NCI-H1092 (cell line): ENCODE results near the gene PHF12.
A peak's percentile ranks its signal among the peaks of the same experiment; 100 is the strongest.
"Not testable (repeated sequence)": the region's sequence is repeated elsewhere in the genome, so short reads cannot be mapped to it uniquely, and the experiment has no call there.

Source experiments
- DNase-seq: peaks from one replicate; lab custom pipeline; 2025; lab: John Stamatoyannopoulos, UW

PHF12 gene

GRCh38 chr17:28953444-28954118 is 2.3 kb upstream of the PHF12 start:
- no peak for DNase-seq

- peak; percentile 99 for DNase-seq
These were observed 965 bp upstream of the PHF12 start for GRCh38 chr17:28951991-28952975.

DNA sequence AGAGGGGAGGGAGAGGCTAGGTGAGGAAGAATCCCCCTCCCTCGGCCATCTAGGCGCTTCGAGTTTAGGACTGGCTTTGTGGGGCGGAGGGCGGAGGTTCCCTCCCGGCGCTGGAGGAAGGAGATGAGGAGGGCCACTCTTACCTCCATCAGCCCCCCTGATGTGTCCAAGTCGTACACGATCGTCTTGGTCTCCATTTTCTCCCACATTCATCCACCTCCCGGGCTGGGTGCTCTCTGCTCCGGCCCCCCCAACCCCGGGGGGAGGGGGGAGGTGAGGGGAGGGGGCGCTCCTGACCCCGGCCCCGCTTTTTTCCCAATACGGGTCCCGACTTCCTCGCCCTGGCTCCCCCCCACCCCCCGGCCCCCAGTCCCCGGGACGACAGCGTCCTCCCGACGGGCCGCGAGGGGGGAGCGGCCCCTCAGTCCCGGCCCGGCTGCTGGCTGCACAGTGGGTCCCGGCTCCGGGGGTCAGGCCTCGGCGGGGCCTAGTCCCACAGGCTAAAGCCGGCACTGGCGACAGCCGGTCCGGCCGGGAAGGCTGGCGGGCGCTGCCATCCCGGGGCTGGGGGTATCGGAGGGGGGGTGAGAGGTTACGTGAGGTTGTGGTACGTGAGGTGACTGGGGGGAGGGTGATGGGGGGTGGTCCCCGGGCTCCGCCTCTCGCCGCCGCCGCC is 428 bp downstream of the PHF12 start:
- DNase-seq: no peak

DNA sequence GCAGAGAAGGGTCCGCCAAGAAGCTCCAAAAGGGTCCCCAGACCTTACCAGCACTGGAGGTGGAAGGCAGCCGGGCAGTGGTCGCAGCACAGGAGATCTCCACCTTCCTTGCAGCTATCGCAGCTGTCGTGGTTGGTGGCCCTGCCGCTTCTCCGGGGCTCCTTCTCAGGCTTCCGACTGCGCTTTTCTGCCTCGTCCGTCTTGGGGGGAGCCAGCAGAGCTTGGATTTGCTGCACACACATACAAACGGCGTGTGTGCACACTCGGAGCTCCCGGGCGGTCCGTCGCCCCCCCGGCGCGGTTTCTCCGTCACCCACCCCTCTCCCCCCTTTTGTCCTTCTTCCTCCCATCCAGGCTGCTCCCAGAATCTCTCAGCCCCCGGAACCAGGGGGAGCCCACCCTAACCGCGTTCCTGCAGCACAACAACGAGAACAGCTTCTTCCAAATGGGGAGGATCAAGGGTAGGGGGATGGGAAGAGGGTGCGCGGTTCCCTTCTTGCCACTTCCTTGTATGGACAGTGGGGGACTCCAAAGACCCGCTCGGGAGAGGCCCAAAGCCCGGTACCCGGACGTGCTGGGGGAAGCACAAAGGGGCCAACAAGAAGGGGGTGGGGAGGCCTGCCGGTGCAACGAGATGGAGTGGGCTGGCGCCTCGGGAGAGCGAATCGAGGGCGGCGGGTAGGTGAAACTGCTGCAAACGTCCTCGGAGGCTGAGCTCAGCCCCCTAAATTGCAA is 1.1 kb downstream of the PHF12 start:
- no peak for DNase-seq

- no peak for DNase-seq
These were observed 1.9 kb downstream of the PHF12 start for GRCh38 chr17:28949185-28950016.

DNA sequence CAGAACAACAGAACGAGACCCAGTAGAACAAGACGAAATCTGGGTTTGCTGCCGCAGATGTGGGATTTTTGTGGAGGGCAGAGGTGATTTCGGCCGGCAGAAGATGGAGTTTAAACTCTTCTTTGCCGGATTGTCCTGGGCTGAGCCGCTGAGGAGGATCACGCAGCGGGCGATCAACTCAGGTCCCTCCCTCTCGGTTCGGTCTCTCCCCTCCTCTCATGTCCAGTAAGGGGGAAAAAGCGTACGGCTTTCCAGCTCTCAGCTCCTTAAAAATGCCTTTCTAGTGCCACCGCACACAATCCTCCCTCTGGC is 2.5 kb downstream of the PHF12 start:
- DNase-seq: no peak

DNA sequence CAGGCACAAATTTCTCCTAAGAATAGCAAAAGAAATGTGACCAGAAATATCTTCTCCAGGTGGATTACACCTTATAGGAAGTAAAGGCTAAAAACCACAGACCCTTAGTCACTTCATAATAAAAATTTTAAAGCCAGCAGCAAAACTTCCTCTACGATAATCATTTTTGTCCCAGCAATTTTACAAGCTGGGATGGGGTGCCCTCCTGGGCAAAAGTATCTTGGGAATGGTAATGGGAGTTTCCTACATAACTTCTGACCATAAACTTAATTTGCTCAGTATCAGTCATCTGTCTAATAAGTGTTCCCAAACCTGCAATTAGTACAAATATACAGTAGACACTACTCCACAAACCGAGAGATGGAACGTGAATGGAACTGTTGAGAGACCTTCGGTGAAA is 3.0 kb downstream of the PHF12 start:
- DNase-seq: no peak

GRCh38 chr17:28947639-28948038 is 3.7 kb downstream of the PHF12 start:
- DNase-seq: no peak

DNA sequence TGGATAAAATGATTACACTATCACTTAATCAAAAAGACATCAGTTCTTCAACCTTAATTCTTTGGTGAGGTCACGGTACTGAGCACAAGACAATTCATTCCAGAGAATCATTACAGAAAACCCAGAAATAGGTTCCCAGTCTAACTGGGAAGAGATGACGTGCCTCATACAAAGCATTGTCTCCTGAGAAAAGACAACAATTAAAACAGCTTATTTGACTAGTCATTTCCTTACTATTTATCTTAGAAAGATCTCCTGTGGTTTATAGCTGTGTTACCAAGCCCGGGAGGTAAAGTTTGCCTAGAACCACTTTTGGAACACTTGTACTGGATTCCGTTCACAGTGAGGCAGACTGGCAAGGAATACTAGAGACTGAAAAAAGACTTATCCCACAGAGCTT is 5.1 kb downstream of the PHF12 start:
- no peak for DNase-seq

DNA sequence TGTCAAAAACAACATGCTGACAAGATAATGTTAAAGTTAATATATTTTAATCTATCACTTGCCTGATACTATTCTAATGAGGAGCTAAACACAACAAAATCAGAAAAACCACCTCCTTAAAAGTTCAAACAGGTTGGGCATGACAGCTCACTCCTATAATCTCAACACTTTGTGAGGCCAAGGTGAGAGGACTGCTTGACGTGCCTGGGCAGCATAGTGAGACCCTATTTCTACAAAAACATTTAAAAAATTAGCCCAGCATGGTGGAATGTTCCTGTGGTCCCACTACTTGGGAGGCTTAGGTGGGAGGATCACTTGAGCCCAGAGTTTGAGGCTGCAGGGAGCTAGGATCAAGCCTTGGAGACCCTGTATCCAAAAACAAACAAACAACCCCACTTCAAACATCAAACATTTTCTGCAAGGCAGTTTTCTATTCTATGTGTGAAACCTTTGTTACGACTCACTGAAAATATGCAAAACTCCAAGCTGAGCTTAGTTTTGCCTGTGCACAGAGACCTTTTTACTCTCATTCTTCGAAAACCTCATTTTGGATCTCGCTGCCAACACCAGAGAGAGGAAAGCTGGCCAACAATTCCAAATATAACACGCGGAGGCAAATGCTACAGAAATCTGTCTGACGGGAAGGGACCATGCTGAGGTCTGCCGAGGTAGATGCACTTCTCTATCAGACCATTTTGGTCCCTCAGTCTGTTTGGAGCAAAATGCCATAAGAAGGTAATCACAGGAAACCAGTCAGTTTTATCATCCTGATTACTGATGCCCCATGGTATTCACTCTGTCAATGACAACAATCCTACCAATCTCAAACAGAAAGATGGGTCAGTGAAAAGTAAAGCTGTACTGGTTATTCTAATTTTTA is 6.2 kb downstream of the PHF12 start:
- no peak for DNase-seq

GRCh38 chr17:28944343-28944742 is 7.0 kb downstream of the PHF12 start:
- no peak for DNase-seq

GRCh38 chr17:28942925-28943324 is 8.4 kb downstream of the PHF12 start:
- DNase-seq: no peak

DNA sequence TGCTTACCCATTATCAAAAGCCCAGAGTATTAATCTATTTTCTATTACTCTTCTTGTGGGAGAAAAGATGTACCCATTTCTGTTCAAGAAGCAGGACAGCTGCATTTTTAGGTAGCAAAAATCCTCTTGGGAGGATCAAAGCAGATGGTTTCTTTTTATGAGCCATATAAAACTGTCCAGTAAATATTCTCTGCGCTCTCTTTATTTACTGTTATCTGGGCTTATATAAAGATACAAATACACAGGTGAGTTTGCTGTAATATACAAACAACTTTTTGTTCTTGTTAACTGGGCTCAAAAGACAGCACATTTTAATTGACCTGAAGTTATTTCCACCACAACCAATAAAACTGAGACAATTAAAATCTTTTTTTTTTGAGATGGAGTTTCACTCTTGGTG is 10.1 kb downstream of the PHF12 start:
- DNase-seq: no peak

DNA sequence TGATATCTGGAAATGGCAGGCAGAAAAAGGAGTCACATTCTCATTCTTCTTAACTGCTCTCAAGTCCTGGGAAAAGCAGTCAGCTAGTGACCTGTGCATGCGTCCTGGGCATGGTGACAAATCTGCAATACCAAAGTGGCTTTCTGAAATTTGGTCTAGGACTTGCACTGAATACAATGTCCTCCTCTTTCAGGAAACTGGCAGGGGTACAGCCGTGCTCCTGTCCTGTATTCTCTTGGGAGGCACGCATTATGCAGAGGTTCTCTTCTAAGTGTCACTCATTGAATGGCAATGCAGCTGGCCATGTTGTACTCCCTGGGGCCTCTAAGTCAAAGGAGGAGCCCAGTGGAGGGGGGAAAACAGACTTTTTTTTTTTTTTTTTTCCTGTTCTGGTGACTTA is 10.6 kb downstream of the PHF12 start:
- no peak for DNase-seq

- DNase-seq: no peak
These were observed 11.2 kb downstream of the PHF12 start for GRCh38 chr17:28940142-28940541.

DNA sequence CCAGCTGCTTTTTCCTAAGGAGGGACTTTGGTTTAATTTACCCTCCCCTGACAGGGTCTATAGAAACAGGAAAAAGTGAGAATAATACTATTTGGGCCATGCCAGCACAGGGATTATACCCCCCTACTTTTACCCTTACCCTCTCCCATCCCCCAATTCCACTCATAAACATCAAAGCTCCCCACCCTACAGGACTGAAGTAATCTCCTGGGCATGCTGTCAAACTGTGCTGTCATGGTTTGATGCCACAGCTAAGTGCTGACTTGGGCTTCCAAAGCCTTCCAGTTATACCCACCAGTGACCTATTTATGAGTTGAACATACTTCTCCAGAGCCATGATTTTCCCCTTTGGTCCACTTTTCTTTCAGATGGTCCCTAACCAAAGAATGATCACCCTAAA is 12.8 kb downstream of the PHF12 start:
- DNase-seq: no peak

DNA sequence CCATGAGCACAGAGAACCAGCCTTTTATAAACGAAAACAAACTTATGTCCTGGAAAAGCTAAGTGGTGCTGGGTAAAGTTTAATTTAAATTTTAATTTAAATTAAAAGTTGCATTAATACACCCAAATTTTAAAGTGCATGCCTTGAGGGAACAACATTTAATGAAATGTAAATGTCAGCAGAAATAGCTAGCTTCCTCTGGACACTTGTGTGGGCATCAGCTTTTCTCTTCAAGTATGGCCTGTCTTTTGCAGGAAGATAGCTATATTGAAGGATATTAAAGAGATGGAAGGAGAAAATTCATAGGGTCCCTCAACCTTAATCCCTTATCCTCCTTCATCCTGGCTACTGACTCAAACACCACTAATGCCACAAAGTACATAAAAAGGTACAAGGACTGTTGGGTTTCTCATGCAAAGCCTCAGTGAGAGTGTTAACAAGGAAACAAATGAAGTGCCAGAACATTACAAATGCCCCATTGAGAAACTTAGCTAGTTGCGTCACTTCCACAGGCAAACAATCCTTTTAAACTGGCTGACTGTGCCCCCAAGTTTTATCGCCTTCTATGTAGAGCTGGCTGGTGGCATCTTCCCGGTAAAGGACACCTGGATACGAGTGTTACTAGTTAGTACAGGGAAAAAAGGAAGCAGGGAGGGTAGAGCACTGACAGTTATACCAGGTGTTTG is 14.1 kb downstream of the PHF12 start:
- no peak for DNase-seq

DNA sequence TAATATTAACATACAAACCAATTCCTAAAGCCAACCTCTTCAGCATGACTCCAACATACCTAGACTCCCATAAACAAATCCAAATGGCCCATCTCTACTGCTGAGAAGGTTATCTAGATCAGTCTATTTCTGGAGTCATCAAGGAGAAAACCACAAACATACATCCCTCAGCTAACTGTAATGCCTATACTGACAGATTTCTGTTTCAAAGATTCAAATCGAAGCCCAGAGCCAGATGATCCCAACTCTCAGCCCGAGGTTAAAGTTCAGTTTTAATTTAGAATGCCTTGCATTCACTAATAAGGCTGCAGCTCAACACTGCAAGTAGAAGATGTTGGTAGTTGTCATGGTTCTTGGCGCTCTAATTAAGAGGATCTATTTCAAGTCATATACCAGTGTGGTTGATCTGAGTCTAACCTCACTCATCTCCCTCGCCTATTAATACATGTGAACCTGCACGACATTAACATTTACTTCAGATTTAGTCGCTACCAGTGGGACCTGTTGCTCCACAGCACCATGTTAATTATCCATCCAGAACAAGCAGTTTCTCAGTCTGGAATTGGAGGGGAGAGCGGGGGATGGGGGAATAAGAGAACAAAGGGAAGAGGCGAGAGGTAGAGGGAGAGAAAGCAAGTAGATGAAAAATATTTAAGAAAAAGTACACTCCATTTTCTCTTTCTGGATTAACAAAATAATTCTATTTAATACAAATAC is 15.4 kb downstream of the PHF12 start:
- DNase-seq: no peak

DNA sequence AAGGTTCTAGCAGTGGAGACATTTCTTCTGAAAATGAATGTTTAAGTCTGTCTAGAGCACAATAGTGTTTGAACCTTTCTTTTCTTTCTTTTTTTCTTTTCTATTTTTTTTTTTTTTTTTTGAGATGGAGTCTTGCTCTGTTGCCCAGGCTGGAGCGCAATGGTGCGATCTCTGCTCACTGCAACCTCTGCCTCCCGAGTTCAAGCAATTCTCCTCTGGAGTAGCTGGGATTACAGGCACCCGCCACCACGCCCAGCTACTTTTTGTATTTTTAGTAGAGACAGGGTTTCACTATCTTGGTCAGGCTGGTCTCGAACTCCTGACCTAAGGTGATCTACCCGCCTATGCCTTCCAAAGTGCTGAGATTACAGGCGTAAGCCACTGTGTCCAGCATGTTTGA is 16.8 kb downstream of the PHF12 start:
- DNase-seq: not testable (repeated sequence)
